D721Med (cell line): ENCODE data around the gene IL26.
"Not testable (repeated sequence)": the region's sequence is repeated elsewhere in the genome, so short reads cannot be mapped to it uniquely, and the experiment has no call there.

Experiments
- DNase-seq: peaks from one replicate; pipeline ENCODE4 v3.0.0; 2011; ENCODE audit warnings: low spot score; ENCODE audit not compliant: insufficient read length
- FAIRE-seq: peaks from 2 replicates; lab custom pipeline; 2011; peaks lifted over from hg19 to GRCh38; lab: Jason Lieb, UNC
- CTCF ChIP-seq: IDR thresholded peaks from 2 replicates; pipeline ENCODE4 v1.5.1; 2012; ENCODE audit warnings: mild to moderate bottlenecking, control low read depth; ENCODE audit not compliant: insufficient read depth; ENCODE audit errors: missing control alignments

IL26 gene

GRCh38 chr12:68223067-68223747, 2.4 kb downstream of the IL26 start:
- no peak for DNase-seq
- no peak for FAIRE-seq

GRCh38 chr12:68222326-68222725, 3.3 kb downstream of the IL26 start:
- FAIRE-seq (no peak), DNase-seq (no peak)
- TF ChIP-seq CTCF: no peak

More at GRCh38 chr12:68223067-68223747, 2.4 kb downstream of the IL26 start:
- TF ChIP-seq CTCF: peak; percentile 95

- TF ChIP-seq CTCF: no peak
- FAIRE-seq: no peak
- no peak for DNase-seq
Observed at GRCh38 chr12:68221497-68221896, 4.1 kb downstream of the IL26 start.

- FAIRE-seq (no peak), DNase-seq (no peak)
- no peak for TF ChIP-seq CTCF
Observed at GRCh38 chr12:68210875-68211274, 14.7 kb downstream of the IL26 start.

GRCh38 chr12:68209048-68209728, 16.4 kb downstream of the IL26 start:
- not testable (repeated sequence) for DNase-seq
- FAIRE-seq: peak; percentile 86

- no peak for TF ChIP-seq CTCF
- peak; percentile 32 for FAIRE-seq
- no peak for DNase-seq
Observed at GRCh38 chr12:68207276-68207675, 18.3 kb downstream of the IL26 start.

- TF ChIP-seq CTCF: no peak
- FAIRE-seq: no peak
- no peak for DNase-seq
Observed at GRCh38 chr12:68206446-68206845, 19.2 kb downstream of the IL26 start.
